Measurements from ENCODE around the gene GSTA1.
"Not testable (repeated sequence)": the region's sequence is repeated elsewhere in the genome, so short reads cannot be mapped to it uniquely, and the experiment has no call there.

GSTA1 gene

DNA sequence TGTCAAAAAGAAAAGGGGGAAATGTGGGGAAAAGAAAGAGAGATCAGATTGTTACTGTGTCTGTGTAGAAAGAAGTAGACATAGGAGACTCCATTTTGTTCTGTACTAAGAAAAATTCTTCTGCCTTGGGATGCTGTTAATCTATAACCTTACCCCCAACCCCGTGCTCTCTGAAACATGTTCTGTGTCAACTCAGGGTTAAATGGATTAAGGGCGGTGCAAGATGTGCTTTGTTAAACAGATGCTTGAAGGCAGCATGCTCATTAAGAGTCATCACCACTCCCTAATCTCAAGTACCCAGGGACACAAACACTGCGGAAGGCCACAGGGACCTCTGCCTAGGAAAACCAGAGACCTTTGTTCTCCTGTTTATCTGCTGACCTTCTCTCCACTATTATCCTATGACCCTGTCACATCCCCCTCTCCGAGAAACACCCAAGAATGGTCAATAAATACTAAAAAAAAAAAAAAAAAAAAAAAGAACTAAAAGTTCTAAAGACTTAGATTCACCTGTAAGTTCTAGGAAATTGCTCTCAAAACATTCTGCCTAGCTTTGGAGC, 22.4 kb upstream of the GSTA1 start:
- not testable (repeated sequence) for H3K36me3 Mint-ChIP-seq (ENCODE audit: insufficient read depth); H3K27ac Mint-ChIP-seq

DNA sequence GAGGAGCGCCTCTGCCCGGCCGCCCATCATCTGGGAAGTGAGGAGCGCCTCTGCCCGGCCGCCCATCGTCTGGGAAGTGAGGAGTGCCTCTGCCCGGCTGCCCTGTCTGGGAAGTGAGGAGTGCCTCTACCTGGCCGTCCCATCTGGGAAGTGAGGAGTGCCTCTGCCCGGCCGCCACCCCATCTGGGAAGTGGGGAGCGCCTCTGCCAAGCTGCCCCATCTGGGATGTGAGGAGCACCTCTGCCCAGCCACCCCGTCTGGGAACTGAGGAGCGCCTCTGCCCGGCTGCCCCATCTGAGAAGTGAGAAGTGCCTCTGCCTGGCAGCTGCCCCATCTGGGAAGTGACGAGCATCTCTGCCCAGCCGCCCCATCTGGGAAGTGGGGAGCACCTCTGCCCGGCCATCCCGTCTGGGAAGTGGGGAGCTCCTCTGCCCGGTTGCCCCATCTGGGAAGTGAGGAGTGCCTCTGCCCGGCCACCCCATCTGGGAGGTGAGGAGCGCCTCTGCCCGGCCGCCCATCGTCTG, 21.7 kb upstream of the GSTA1 start:
- H3K4me1 Mint-ChIP-seq (ENCODE audit: low read depth in 2 of 2); ATAC-seq (replicated peaks); H3K36me3 Mint-ChIP-seq (ENCODE audit: insufficient read depth); H3K9me3 Mint-ChIP-seq; H3K27ac Mint-ChIP-seq; DNase-seq; H3K4me3 Mint-ChIP-seq: not testable (repeated sequence)
- H3K27me3 Mint-ChIP-seq = peaks cover 11 to 51% of the 10 kb centered on the region in 2 donors

More for the DNA sequence above, 22.4 kb upstream of the GSTA1 start:
- DNase-seq; H3K4me3 Mint-ChIP-seq; H3K9me3 Mint-ChIP-seq; ATAC-seq (replicated peaks); H3K4me1 Mint-ChIP-seq (ENCODE audit: low read depth in 2 of 2): not testable (repeated sequence)
- peaks cover 11 to 57% of the 10 kb centered on the region in 2 donors for H3K27me3 Mint-ChIP-seq

DNA sequence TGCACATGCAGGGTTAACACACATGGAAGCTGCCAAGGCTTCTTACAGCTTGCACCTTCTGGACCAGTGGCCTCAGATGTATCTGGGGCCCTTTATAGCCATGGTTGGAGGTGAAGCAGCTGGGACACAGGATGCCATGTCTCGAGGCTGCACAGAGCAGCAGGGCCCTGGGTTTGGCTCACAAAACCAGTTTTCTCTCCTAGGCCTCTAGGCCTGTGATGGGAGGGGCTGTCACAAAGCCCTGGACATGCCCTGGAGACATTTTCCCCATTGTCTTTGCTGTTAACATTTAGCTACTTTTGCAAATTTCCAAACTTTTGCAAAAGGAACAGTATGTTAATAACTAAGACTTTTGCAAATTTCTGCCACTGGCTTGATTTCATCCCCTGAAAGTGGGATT, 18.2 kb upstream of the GSTA1 start:
- Mint-ChIP-seq H3K4me1 (ENCODE audit: low read depth in 2 of 2) (no peaks in the 10 kb centered on the region), H3K27me3 (peaks cover 11 to 23% of the 10 kb centered on the region in 2 donors), H3K4me3 (no peak overlapping the region), H3K27ac (no peak overlapping the region), H3K36me3 (ENCODE audit: insufficient read depth) (no peaks in the 10 kb centered on the region), H3K9me3 (no peaks in the 10 kb centered on the region)
- ATAC-seq (replicated peaks) = no peak
- DNase-seq = no peak

DNA sequence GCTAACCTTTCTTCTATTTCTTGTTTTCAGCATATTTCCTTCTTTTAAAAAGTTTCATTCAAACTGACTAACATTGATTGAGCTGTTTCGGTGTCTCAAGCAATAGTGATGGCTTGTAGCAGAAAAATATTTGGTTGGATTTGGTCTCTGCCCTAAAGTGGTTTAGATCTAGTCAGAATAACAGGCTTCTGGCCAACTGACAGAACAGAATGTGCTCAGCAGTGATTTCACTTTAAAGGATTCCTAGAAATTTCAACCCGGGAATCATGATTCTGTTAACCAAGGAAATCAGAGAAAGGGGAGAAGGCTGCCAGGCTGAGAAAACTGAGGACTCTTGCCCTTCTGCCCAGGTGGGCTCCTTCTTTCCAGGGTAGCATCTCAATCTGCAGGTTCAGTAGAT, 16.6 kb upstream of the GSTA1 start:
- DNase-seq (no peak), ATAC-seq (replicated peaks) (no peak)
- Mint-ChIP-seq H3K36me3 (ENCODE audit: insufficient read depth) (no peaks in the 10 kb centered on the region), H3K27me3 (peaks cover 7 to 11% of the 10 kb centered on the region in 2 donors), H3K27ac (no peak overlapping the region), H3K4me1 (ENCODE audit: low read depth in 2 of 2) (peaks cover 0 to 2% of the 10 kb centered on the region in 2 donors), H3K9me3 (no peaks in the 10 kb centered on the region), H3K4me3 (no peak overlapping the region)

DNA sequence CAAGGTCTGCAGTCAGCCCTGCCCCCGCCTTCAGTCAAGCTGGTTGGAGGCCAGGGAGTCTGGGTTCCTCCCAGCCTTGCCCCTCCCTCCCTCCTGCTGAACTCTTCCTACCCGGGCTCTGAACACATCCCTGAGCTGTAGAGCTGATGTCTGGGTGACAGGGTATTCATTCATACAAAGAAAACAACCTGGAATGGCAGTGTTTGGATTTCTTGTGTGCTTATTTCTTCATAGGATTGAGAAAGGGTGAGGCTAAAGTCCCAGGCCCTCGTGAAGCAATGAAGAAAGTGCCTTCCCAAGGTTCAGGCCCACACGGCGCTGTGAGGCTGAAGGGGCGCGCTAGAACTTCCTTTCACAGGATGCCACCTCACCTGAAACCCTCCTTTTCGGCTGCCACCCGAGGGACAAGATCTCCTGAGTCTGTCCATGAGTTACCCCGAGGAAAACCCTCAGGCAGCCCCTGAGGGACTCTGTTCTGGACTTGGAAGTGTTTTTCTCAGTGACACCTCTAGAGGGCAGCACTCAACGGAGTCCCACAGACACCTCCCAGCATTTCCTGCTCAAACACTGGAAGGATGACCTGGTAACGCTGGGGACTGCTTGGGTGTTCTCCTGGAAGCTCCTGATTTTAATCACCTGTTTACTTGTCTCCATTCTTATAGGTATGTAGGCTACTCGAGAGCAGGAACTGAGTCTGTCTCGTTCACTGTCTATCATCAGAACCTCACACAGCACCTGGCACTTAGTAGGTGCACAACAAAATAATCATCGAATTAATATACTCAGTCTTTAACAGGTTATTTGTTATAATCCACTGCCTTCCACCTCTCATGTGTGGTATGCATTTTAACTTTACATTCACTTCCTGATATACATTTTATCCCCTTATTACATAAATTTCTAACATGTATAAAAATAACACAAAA, 11.8 kb upstream of the GSTA1 start:
- no peak overlapping the region for H3K4me3 Mint-ChIP-seq
- peak; percentile 17 to 30 (median 23) for DNase-seq
- no peaks in the 10 kb centered on the region for H3K9me3 Mint-ChIP-seq
- ATAC-seq (replicated peaks) = peak; percentile 66
- H3K36me3 Mint-ChIP-seq (ENCODE audit: insufficient read depth) = no peaks in the 10 kb centered on the region
- H3K27me3 Mint-ChIP-seq = peaks cover 22 to 24% of the 10 kb centered on the region in 2 donors
- no peak overlapping the region for H3K27ac Mint-ChIP-seq
- H3K4me1 Mint-ChIP-seq (ENCODE audit: low read depth in 2 of 2) = peaks cover 0 to 2% of the 10 kb centered on the region in 2 donors

DNA sequence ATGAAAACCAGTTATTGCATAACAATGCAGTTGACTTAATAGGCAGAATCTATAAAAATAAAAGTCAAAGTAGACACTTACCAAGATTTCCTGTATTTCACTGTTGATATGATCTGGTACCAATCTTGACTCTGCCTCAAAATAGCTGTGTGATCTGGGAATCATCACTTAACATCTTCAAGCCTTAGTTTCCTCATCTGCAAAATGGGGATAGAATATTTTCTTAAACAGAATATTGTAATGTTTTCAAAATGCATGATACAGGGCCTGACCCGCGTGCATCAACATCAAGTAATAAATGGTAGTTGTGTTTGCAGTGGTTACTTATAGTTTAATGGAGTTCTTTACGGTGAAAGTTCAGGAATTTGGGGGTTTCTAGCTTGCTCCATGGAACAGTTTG, 10.9 kb upstream of the GSTA1 start:
- H3K36me3 Mint-ChIP-seq (ENCODE audit: insufficient read depth); H3K4me3 Mint-ChIP-seq; H3K4me1 Mint-ChIP-seq (ENCODE audit: low read depth in 2 of 2); H3K9me3 Mint-ChIP-seq; H3K27ac Mint-ChIP-seq; DNase-seq; ATAC-seq (replicated peaks): not testable (repeated sequence)
- peaks cover 22 to 24% of the 10 kb centered on the region in 2 donors for H3K27me3 Mint-ChIP-seq

DNA sequence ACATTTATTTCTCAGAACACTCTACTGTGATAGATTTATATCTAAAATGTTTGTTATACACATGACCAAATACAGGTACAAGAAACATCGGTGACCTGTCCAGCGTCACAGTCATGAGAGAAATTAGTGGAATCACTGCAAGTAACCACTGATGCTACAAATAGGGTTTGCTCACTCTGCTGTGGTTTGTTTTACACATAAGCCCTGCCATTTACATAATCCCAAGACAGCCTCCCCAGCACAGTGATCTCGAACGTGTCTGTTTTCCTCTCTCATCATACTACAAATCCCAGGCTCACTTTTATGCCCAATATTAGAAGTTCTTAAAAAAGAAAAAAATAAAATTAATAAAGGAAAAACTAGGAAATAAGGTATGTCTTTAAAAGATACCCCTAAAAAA, 6.2 kb upstream of the GSTA1 start:
- H3K27me3 Mint-ChIP-seq = peaks cover 46 to 58% of the 10 kb centered on the region in 2 donors
- not testable (repeated sequence) for H3K4me1 Mint-ChIP-seq (ENCODE audit: low read depth in 2 of 2); DNase-seq; H3K36me3 Mint-ChIP-seq (ENCODE audit: insufficient read depth); ATAC-seq (replicated peaks); H3K9me3 Mint-ChIP-seq; H3K4me3 Mint-ChIP-seq; H3K27ac Mint-ChIP-seq

DNA sequence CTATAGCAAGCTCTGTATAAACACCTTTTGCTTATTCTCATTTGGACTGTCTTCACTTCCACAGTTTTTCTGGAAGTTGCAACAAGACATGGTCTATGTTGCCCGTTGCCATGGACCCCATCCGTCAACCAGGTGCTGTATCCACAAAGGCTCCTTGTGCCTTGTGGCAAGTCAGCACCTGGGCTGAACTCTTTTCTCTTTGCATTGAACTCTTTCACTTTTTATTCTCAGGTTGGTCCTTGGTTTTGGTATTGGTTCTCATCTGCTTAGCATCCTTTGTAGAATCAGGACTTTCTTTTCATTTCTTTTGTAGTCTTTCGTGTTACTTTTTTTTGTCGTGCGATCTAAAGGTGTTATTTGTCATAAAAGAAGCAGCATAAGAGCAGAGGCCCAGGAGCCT, 5.0 kb upstream of the GSTA1 start:
- no peak for ATAC-seq (replicated peaks)
- Mint-ChIP-seq H3K36me3 (ENCODE audit: insufficient read depth) (no peaks in the 10 kb centered on the region), H3K27ac (no peak overlapping the region), H3K9me3 (no peaks in the 10 kb centered on the region), H3K4me1 (ENCODE audit: low read depth in 2 of 2) (no peaks in the 10 kb centered on the region), H3K4me3 (no peak overlapping the region), H3K27me3 (peaks cover 56 to 69% of the 10 kb centered on the region in 2 donors)
- DNase-seq = no peak

DNA sequence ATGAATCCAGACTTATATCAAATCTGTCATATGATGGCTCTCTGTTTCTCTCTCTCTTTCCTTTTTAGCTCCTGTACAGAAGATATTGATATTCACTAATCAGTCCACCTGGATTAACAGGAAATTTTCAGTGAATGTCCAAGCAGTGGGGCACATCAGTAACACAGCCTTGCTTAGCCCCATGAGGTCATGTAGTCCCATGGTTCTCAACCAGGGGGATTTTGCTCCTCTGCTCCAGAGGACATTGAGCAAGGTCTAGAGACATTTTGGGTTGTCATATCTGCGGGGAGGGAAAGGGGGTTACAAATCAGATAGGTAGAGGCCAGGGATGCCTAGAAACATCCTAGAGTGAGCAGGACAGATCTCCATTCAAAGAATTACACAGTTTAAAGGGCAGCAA, 810 bp downstream of the GSTA1 start:
- H3K9me3 Mint-ChIP-seq = no peaks in the 10 kb centered on the region
- DNase-seq (no peak), ATAC-seq (replicated peaks) (no peak)
- peaks cover 60 to 71% of the 10 kb centered on the region in 2 donors for H3K27me3 Mint-ChIP-seq
- no peak overlapping the region for H3K4me3 Mint-ChIP-seq
- no peaks in the 10 kb centered on the region for H3K36me3 Mint-ChIP-seq (ENCODE audit: insufficient read depth)
- H3K27ac Mint-ChIP-seq = no peak overlapping the region
- no peaks in the 10 kb centered on the region for H3K4me1 Mint-ChIP-seq (ENCODE audit: low read depth in 2 of 2)

DNA sequence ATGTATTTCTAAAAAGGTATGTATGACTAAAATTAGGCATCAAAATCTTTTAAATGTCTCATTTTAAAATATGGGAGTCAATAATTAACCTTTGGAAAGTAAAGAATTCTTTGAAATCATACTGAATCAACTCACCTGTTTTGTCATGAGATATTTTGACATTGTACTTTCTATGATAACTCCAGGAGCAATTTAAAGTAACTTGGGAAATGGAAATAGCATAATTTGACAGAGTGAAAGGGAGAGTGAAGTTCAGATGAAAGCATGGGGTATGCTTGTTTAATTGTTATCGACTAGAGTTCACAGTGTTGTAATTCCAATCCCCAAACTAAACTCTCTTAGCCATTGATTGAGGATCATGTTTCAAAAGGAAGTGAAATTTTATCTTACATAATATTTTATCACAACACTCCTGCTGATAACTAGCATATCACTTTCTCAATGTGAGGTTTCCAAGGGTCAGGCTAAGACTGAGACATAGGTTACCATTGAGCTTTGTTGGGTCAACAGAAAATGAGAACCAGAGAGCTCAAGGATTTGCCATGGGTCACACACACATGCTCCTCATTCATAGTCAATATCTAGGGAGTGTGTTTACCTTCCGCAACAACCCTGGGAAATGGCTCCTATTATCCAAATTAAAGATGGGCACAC, 2.3 kb downstream of the GSTA1 start:
- H3K4me1 Mint-ChIP-seq (ENCODE audit: low read depth in 2 of 2) = no peaks in the 10 kb centered on the region
- H3K27ac Mint-ChIP-seq = no peak overlapping the region
- H3K36me3 Mint-ChIP-seq (ENCODE audit: insufficient read depth) = no peaks in the 10 kb centered on the region
- H3K9me3 Mint-ChIP-seq = no peaks in the 10 kb centered on the region
- no peak for ATAC-seq (replicated peaks)
- DNase-seq = no peak
- H3K27me3 Mint-ChIP-seq = peaks cover 67 to 70% of the 10 kb centered on the region in 2 donors
- no peak overlapping the region for H3K4me3 Mint-ChIP-seq

DNA sequence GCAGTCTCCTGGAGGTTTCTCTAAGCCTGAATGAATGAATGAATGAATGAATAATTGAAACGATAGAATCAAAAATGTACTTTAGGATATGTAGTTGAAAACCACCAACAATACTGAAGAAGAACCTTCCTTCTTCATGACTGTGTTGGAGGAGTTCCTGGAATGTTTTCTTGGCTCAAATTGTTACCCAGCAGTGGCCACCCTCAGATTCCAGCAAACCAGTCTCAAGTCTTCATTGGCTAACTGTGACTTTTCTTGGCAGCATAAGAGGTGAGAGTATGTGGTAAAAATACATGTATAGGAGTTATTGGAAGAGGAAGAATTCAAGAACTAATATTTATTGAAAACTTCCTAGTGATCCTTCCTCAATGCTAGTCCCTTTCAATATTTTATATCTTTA, 4.3 kb downstream of the GSTA1 start:
- not testable (repeated sequence) for H3K27ac Mint-ChIP-seq; ATAC-seq (replicated peaks); DNase-seq; H3K36me3 Mint-ChIP-seq (ENCODE audit: insufficient read depth); H3K4me3 Mint-ChIP-seq; H3K4me1 Mint-ChIP-seq (ENCODE audit: low read depth in 2 of 2); H3K9me3 Mint-ChIP-seq
- H3K27me3 Mint-ChIP-seq = peaks cover 65 to 68% of the 10 kb centered on the region in 2 donors

DNA sequence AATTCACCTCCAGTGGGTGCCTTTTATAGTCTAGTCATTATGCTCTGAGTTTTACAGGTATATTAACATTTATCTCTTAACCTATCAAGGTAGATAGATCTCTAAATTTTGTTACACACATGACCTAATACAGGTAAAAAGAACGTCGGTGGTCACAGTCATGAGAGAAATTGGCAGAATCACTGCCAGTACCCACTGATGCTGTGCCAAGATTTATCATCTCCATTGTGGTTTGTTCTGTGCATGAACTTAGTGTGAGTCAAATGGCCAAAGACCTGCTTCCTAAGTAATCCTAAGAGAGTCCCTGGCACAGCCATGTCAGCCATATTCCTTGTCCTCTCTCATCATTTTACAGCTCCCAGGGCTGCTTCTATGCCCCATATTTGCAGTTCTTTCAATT, 9.2 kb downstream of the GSTA1 start:
- H3K9me3 Mint-ChIP-seq; H3K4me1 Mint-ChIP-seq (ENCODE audit: low read depth in 2 of 2); ATAC-seq (replicated peaks); H3K36me3 Mint-ChIP-seq (ENCODE audit: insufficient read depth); H3K4me3 Mint-ChIP-seq; DNase-seq; H3K27ac Mint-ChIP-seq: not testable (repeated sequence)
- peaks cover 50 to 54% of the 10 kb centered on the region in 2 donors for H3K27me3 Mint-ChIP-seq

DNA sequence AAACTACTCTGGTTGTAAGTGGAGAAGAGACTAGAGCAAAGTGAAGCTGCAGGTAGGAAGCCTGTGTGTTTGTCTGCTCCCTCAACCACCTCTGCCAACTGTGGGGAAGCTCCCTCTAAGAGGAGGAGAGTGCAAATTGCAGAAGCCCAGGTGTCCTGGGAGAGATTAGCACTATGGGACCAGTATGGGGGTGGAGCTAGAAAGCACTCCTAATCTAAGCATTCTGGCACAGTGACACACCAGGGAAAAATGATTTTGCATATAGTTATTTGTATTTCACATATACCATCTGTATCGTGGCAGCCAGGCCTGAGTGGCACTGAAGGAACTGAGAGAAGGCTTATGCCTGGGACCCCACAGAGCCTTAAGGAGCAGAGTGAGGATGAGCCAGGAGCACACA, 12.8 kb downstream of the GSTA1 start:
- ATAC-seq (replicated peaks) (no peak), DNase-seq (no peak)
- H3K36me3 Mint-ChIP-seq (ENCODE audit: insufficient read depth) = no peaks in the 10 kb centered on the region
- no peaks in the 10 kb centered on the region for H3K4me1 Mint-ChIP-seq (ENCODE audit: low read depth in 2 of 2)
- H3K27me3 Mint-ChIP-seq = peaks cover 42 to 48% of the 10 kb centered on the region in 2 donors
- no peak overlapping the region for H3K27ac Mint-ChIP-seq
- no peaks in the 10 kb centered on the region for H3K9me3 Mint-ChIP-seq
- H3K4me3 Mint-ChIP-seq = no peak overlapping the region
